HCT116 (cell line): ENCODE measurements around the gene SCFD2.

ENCODE experiments used
- CEBPB ChIP-seq: IDR thresholded peaks from 2 replicates; pipeline ENCODE4 v1.6.1; 2012; ENCODE audit warnings: low read depth
- EZH2phosphoT487 ChIP-seq: fragments of 200-600 bp; IDR thresholded peaks from 2 replicates; pipeline ENCODE4 v1.6.1; 2018; ENCODE audit warnings: antibody characterized with exemption, borderline replicate concordance
- POLR2A ChIP-seq: IDR thresholded peaks from 2 replicates; pipeline ENCODE4 v1.7.0; 2011; ENCODE audit warnings: borderline replicate concordance; ENCODE audit not compliant: insufficient read depth, insufficient read length; ENCODE audit errors: extremely low read depth
- RAD21 ChIP-seq: IDR thresholded peaks from 2 replicates; pipeline ENCODE4 v1.6.1; 2012; ENCODE audit warnings: low read depth, mild to moderate bottlenecking
- SIN3A ChIP-seq: IDR thresholded peaks from 2 replicates; pipeline ENCODE4 v1.6.1; 2012; ENCODE audit warnings: low read depth
- TCF7L2 ChIP-seq: IDR thresholded peaks from 2 replicates; pipeline ENCODE4 v1.7.0; 2011; ENCODE audit warnings: borderline replicate concordance, inconsistent platforms; ENCODE audit not compliant: insufficient read depth, insufficient read length; ENCODE audit errors: extremely low read depth
- YY1 ChIP-seq: IDR thresholded peaks from 2 replicates; pipeline ENCODE4 v1.6.1; 2011; ENCODE audit warnings: low read length, low read depth, moderate library complexity, mild to moderate bottlenecking; ENCODE audit not compliant: insufficient replicate concordance; ENCODE audit errors: extremely low read depth
- ZFX ChIP-seq: fragments of 450-650 bp; IDR thresholded peaks from 2 replicates; pipeline ENCODE4 v1.6.1; 2017
- ZNF274 ChIP-seq: fragments of 200-500 bp; sonication (Bioruptor generic); IDR thresholded peaks from 2 replicates; pipeline ENCODE4 v1.6.1; 2014; ENCODE audit warnings: mild to moderate bottlenecking, low read depth, low read length, inconsistent platforms
- TF ChIP-seq, protein P1 (sequence below), 3 experiments: fragments of 200-600 bp in 1 of 3; sonication (generic) in 1 of 3; IDR thresholded peaks in 2 of 3; conservative IDR thresholded peaks in 1 of 3; 2 replicates each; pipeline ENCODE4 v1.5.1; 2012 to 2017; ENCODE audit warnings: low read depth in 2 of 3, low read length in 2 of 3, antibody characterized with exemption in 1 of 3, borderline replicate concordance in 1 of 3, control low read depth in 1 of 3, mild to moderate bottlenecking in 1 of 3, mixed read lengths in 1 of 3, mixed run types in 1 of 3, moderate library complexity in 1 of 3; ENCODE audit not compliant: insufficient read depth in 1 of 3

DNA sequence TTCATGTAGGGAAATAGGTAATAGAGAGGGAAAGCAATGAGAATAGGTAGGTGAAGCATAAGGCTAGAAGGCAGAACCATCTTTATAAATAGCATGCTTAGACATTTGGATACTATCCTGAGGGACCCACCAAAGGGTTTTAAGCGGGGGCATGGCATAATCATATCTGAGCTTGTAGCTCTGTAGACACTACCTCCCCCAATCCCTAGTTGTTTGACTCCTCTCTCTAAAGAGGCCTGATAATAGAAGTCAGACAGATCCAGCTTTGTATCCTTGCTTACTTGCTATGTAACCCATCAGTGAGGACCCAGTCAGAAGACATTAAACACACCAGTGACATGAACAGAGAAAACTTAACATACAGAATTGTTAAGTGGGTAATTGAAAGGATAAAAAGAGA lies 58.7 kb downstream of the SCFD2 start:
- TF ChIP-seq, protein P1, sequence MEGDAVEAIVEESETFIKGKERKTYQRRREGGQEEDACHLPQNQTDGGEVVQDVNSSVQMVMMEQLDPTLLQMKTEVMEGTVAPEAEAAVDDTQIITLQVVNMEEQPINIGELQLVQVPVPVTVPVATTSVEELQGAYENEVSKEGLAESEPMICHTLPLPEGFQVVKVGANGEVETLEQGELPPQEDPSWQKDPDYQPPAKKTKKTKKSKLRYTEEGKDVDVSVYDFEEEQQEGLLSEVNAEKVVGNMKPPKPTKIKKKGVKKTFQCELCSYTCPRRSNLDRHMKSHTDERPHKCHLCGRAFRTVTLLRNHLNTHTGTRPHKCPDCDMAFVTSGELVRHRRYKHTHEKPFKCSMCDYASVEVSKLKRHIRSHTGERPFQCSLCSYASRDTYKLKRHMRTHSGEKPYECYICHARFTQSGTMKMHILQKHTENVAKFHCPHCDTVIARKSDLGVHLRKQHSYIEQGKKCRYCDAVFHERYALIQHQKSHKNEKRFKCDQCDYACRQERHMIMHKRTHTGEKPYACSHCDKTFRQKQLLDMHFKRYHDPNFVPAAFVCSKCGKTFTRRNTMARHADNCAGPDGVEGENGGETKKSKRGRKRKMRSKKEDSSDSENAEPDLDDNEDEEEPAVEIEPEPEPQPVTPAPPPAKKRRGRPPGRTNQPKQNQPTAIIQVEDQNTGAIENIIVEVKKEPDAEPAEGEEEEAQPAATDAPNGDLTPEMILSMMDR (IDR thresholded peaks at IDR 0.05 in 2 of 3, conservative IDR thresholded peaks at IDR 0.05 in 1 of 3; ENCODE audit: borderline replicate concordance in 1 of 3, insufficient read depth in 1 of 3, low read depth in 2 of 3, low read length in 2 of 3) = no peak
- TF ChIP-seq CEBPB = no peak
- TF ChIP-seq EZH2phosphoT487 = no peak
- TF ChIP-seq TCF7L2 = no peak
- TF ChIP-seq ZFX = no peak
- TF ChIP-seq POLR2A = no peak
- TF ChIP-seq RAD21 = no peak
- TF ChIP-seq YY1 = no peak
- TF ChIP-seq ZNF274 = no peak
- TF ChIP-seq SIN3A = no peak
